ENCODE data around the gene C12orf75. TPM values are rescaled to one million over a fixed set of nuclear protein-coding genes. Genes with fewer than 3 reads are reported as not detected.
"Not testable (repeated sequence)": the region's sequence is repeated elsewhere in the genome, so short reads cannot be mapped to it uniquely, and the experiment has no call there.

Gene C12orf75
- total and polyA plus RNA-seq, 2 donors (not counting 3 experiments of a cell fraction or from before 2014, with no cell fraction given): 23.6 to 60.7 TPM

- no TSS peak for BruUV-seq (replicated peaks)
- dilution Hi-C loops (cut with MboI; ENCODE audit: extremely low pct_ligation_motif_present, low sequenced_read_pairs): no loop called here
Measured at GRCh38 chr12:105300883-105301282, 29.6 kb upstream of the C12orf75 start.

GRCh38 chr12:105301696-105302095, 28.8 kb upstream of the C12orf75 start:
- dilution Hi-C loops (cut with MboI; ENCODE audit: extremely low pct_ligation_motif_present, low sequenced_read_pairs): no loop called here
- Histone ChIP-seq H3K36me3 (ENCODE audit: control insufficient read depth in 2 of 2, extremely low read depth in 1 of 2, insufficient read depth in 2 of 2, low read length in 2 of 2) (no peaks in the 10 kb centered on the region), H3K9me1 (replicated peaks; ENCODE audit: control insufficient read depth, extremely low read depth, insufficient read depth, low read length) (no peaks in the 10 kb centered on the region), H3K27me3 (ENCODE audit: control insufficient read depth in 2 of 2, insufficient read depth in 2 of 2, low read length in 2 of 2) (no peaks in the 10 kb centered on the region), H3K4me2 (ENCODE audit: insufficient read depth, low read length) (no peak overlapping the region), H3K9me3 (replicated peaks; ENCODE audit: control insufficient read depth, insufficient read depth, low read length) (no peaks in the 10 kb centered on the region), H3K27ac (ENCODE audit: insufficient read depth, low read depth, low read length) (no peak overlapping the region), H2AFZ (ENCODE audit: low read depth, low read length) (no peak overlapping the region), H4K20me1 (replicated peaks; ENCODE audit: control insufficient read depth, extremely low read depth, insufficient read depth, low read length) (no peaks in the 10 kb centered on the region), H3K4me1 (ENCODE audit: control insufficient read depth, extremely low read depth, insufficient read depth, low read length) (no peaks in the 10 kb centered on the region), H3K79me2 (ENCODE audit: control insufficient read depth, insufficient read depth, low read length) (no peaks in the 10 kb centered on the region), H3K4me3 (replicated peaks in 1 of 3; ENCODE audit: insufficient read depth in 1 of 3, low read depth in 1 of 3, low read length in 3 of 3) (no peak overlapping the region), H3K9ac (replicated peaks; ENCODE audit: extremely low read depth, insufficient read depth, low read length) (no peak overlapping the region)
- TF ChIP-seq CTCF (IDR thresholded peaks at IDR 0.05; ENCODE audit: extremely low read depth in 1 of 2, insufficient read depth in 1 of 2, low read depth in 1 of 2, low read length in 2 of 2) (no peak), MAX (IDR thresholded peaks at IDR 0.05; ENCODE audit: insufficient read depth, insufficient read length) (no peak), GATA2 (IDR thresholded peaks at IDR 0.05; ENCODE audit: insufficient read depth, insufficient read length, low read depth, low read length) (no peak), EZH2 (IDR thresholded peaks at IDR 0.05; ENCODE audit: borderline replicate concordance, low read depth, low read length, severe bottlenecking) (no peak), MYC (IDR thresholded peaks at IDR 0.05; ENCODE audit: low read depth, low read length) (no peak), JUN (IDR thresholded peaks at IDR 0.05; ENCODE audit: borderline replicate concordance, insufficient read depth, insufficient read length, low read depth) (no peak)
- DNase-seq (ENCODE audit: low read depth, low spot score) (no peak), FAIRE-seq (no peak)
- POLR2A ChIA-PET: no interaction called here
- CTCF ChIA-PET: no interaction called here
- no TSS peak for BruUV-seq (replicated peaks)
- intact Hi-C loops (cut with micrococcal nuclease): no loop called here

More at GRCh38 chr12:105300883-105301282, 29.6 kb upstream of the C12orf75 start:
- no peaks in the 10 kb centered on the region for H3K9me1 ChIP-seq (replicated peaks; ENCODE audit: control insufficient read depth, extremely low read depth, insufficient read depth, low read length)
- intact Hi-C loops (cut with micrococcal nuclease): no loop called here
- FAIRE-seq: no peak
- H3K79me2 ChIP-seq (ENCODE audit: control insufficient read depth, insufficient read depth, low read length): no peaks in the 10 kb centered on the region
- no peak overlapping the region for H3K27ac ChIP-seq (ENCODE audit: insufficient read depth, low read depth, low read length)
- H3K4me2 ChIP-seq (ENCODE audit: insufficient read depth, low read length): no peak overlapping the region
- no peak for DNase-seq (ENCODE audit: low read depth, low spot score)
- no peaks in the 10 kb centered on the region for H4K20me1 ChIP-seq (replicated peaks; ENCODE audit: control insufficient read depth, extremely low read depth, insufficient read depth, low read length)
- no peak overlapping the region for H3K9ac ChIP-seq (replicated peaks; ENCODE audit: extremely low read depth, insufficient read depth, low read length)
- H3K9me3 ChIP-seq (replicated peaks; ENCODE audit: control insufficient read depth, insufficient read depth, low read length): no peaks in the 10 kb centered on the region
- TF ChIP-seq JUN (IDR thresholded peaks at IDR 0.05; ENCODE audit: borderline replicate concordance, insufficient read depth, insufficient read length, low read depth): no peak
- no peak for TF ChIP-seq EZH2 (IDR thresholded peaks at IDR 0.05; ENCODE audit: borderline replicate concordance, low read depth, low read length, severe bottlenecking)
- H2AFZ ChIP-seq (ENCODE audit: low read depth, low read length): no peak overlapping the region
- POLR2A ChIA-PET: no interaction called here
- CTCF ChIA-PET: no interaction called here
- H3K36me3 ChIP-seq (ENCODE audit: control insufficient read depth in 2 of 2, extremely low read depth in 1 of 2, insufficient read depth in 2 of 2, low read length in 2 of 2): no peaks in the 10 kb centered on the region
- H3K4me3 ChIP-seq (replicated peaks in 1 of 3; ENCODE audit: insufficient read depth in 1 of 3, low read depth in 1 of 3, low read length in 3 of 3): no peak overlapping the region
- no peaks in the 10 kb centered on the region for H3K4me1 ChIP-seq (ENCODE audit: control insufficient read depth, extremely low read depth, insufficient read depth, low read length)
- H3K27me3 ChIP-seq (ENCODE audit: control insufficient read depth in 2 of 2, insufficient read depth in 2 of 2, low read length in 2 of 2): no peaks in the 10 kb centered on the region

- H3K9me3 ChIP-seq (replicated peaks; ENCODE audit: control insufficient read depth, insufficient read depth, low read length); H4K20me1 ChIP-seq (replicated peaks; ENCODE audit: control insufficient read depth, extremely low read depth, insufficient read depth, low read length); POLR2A ChIA-PET; H3K36me3 ChIP-seq (ENCODE audit: control insufficient read depth in 2 of 2, extremely low read depth in 1 of 2, insufficient read depth in 2 of 2, low read length in 2 of 2); intact Hi-C loops (cut with micrococcal nuclease); H3K79me2 ChIP-seq (ENCODE audit: control insufficient read depth, insufficient read depth, low read length); H3K4me3 ChIP-seq (replicated peaks in 1 of 3; ENCODE audit: insufficient read depth in 1 of 3, low read depth in 1 of 3, low read length in 3 of 3); H3K27me3 ChIP-seq (ENCODE audit: control insufficient read depth in 2 of 2, insufficient read depth in 2 of 2, low read length in 2 of 2); H3K27ac ChIP-seq (ENCODE audit: insufficient read depth, low read depth, low read length); H3K9me1 ChIP-seq (replicated peaks; ENCODE audit: control insufficient read depth, extremely low read depth, insufficient read depth, low read length); DNase-seq (ENCODE audit: low read depth, low spot score); H2AFZ ChIP-seq (ENCODE audit: low read depth, low read length); FAIRE-seq; dilution Hi-C loops (cut with MboI; ENCODE audit: extremely low pct_ligation_motif_present, low sequenced_read_pairs); CTCF ChIA-PET; H3K4me2 ChIP-seq (ENCODE audit: insufficient read depth, low read length); H3K9ac ChIP-seq (replicated peaks; ENCODE audit: extremely low read depth, insufficient read depth, low read length); BruUV-seq (replicated peaks); H3K4me1 ChIP-seq (ENCODE audit: control insufficient read depth, extremely low read depth, insufficient read depth, low read length): not testable (repeated sequence)
Measured at GRCh38 chr12:105302986-105303385, 27.5 kb upstream of the C12orf75 start.
